NCI-H2029 treated with DMSO at 0.1 percent for 48 hours (cell line): ENCODE measurements around the gene FGFR2.

ENCODE experiments used
- DNase-seq: peaks from one replicate; lab custom pipeline; 2025; lab: John Stamatoyannopoulos, UW

The FGFR2 gene

GRCh38 chr10:121610798-121611323, 12.6 kb upstream of the FGFR2 start:
- DNase-seq = no peak

- DNase-seq = no peak
These were observed 11.5 kb upstream of the FGFR2 start for GRCh38 chr10:121609426-121610380.

DNA sequence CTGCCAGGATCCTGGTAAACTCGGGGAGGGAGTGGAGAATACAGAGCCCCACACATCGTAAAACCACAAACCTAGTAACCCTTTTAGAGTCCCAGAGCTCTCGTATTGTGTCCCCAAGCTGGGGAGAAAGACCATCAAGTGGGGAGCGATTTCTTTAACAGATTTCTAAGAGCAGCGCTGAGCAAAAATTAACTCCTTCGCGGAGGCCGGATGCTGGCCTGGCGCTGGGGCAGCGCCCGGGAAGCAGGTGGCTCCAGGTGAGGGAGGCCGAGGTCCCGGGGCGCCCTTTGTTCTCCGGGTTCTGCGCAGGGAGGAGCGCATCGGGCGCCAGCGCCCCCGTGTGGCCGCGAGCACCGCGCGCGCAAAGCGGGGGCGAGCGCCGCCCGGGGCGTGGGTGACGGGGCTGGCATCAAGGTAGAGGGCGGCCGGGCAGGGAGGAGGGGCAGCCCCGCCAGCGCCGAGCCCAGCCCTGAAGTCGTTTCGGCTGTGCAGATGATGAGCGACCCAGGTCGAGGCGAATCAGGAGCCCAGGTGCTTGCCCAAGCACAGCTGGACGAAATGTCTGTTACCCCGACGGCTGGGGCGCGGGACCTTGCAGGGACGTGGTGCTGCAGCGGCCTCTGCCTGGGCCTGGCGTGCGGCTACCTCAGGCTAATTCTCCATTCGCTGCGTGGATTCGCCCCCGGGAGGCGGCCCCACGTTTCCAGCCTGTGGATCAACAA, 10.4 kb upstream of the FGFR2 start:
- no peak for DNase-seq

DNA sequence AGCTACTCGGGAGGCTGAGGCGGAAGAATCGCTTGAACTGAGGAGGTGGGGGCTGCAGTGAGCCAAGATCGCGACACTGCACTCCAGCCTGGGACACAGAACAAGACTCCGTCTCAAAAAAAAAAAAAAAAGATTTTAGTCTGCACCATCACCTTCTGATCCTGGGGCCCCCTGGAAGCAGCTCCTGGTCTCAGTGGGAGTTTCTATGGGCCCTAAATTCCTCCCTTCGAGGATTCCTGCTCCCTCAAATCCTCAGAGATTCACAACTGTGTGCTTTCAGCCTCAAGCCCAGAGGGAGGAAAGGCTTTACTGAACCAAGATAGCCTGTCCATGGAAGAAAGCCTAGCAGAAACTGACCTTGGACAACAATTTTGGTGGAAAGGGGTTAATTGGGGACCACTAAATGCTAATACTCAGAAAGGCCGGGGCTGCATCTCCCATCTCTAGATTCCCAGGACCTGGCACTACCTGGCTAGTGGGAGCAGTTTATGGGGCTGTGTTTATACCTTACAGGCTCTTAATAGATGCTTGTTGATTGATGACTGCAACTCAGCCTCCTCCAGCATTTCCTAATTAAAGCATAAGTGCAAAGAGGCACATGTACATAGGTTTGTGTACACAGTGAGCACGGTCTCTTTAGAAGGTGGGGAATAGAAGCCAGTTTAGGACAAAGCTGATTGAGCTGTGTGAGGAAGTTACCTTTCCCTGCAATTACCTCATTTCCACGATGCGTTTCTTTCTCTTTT, 9.2 kb upstream of the FGFR2 start:
- no peak for DNase-seq

DNA sequence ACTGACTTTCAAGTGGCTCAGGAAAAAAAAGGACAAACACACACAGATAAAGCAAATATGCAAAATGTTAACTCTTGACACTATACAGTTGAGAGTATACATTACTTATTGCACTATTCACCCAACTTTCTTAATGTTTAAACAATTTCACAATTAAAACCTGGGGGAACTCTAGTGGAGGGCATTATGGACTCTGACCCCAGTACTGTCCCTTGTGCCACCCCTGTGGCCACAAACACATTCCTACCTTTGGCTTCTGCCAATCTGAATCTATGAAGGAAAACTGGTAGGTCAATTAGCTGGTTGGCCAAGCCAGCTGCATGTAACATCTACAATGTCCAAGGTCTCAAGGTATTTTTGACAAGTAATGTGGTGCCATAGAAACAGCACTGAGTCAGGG, 7.5 kb upstream of the FGFR2 start:
- no peak for DNase-seq

GRCh38 chr10:121601458-121601857, 3.2 kb upstream of the FGFR2 start:
- no peak for DNase-seq

DNA sequence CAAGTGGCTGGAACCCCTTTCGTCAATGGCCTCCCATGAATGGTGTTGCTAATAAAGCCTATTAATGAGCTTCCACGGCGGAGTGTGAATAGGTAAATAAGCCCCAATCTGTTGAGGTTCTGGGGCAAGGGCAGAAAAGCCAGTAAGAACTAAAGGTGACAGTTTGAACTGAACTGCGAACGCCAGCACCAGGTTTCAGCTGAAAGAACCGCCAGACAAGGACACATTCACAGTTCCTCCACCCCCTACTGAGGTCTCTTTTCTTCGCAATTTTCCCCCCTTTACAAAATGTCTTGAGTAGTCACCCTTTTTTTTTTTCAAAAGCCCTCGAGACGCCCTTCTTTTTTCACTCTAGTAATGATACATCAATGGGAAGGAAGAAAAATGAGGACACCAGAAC, 2.4 kb upstream of the FGFR2 start:
- no peak for DNase-seq

DNA sequence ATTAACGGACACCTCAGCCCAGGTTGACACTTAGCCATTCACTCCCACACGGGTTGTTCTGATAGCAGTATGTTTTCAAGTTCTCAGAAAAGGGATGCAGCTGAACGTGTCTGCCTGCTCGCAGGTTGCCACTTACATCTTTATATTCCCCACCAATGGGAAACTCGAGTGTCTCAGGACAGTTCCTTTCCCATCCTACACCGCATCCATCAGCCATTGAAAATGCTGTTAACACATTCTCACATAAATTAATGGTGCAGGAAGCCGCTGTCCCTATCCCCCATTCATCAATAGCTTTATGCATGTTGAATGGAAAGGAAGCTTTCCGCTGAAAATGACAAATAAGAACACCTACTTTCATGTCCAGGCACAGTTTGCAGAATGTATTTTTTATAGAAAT, 1.7 kb upstream of the FGFR2 start:
- no peak for DNase-seq

DNA sequence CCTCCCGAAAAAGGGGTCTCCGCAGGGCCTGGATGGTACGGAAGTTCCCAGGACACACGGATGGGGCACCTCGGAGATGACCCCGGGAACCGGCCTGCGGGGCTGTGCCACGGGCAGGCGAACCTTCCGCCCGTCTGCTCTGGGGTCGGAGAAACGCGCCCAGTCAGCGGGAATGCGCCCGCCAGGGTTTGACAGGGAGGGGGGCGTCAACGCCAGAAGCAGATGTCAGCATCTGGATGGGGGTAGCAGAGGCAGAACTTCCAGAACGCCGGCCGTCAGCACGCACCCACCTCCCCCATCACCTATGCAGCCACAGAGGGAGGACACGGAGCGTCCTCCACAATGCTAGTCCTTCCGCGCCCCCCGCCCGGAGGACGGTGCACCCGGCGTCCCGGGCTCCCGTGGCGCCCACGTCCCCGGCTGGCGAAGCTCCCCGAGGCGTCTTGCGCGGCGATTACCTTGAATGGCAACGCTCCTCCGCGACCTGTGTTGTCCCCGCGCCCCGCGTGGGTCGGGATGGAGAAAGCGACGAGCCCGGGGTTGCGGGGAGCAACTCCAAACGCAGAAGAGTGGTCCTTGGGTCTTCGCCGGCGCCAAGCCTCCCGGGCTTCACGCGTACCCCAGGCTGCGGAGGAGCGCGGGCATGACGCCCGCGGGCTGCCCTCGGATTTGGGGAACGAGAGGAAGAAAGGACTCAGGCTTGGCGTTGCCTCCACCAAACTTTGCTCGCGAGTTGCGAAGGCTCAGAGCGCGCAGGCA, 561 bp downstream of the FGFR2 start:
- no peak for DNase-seq

DNA sequence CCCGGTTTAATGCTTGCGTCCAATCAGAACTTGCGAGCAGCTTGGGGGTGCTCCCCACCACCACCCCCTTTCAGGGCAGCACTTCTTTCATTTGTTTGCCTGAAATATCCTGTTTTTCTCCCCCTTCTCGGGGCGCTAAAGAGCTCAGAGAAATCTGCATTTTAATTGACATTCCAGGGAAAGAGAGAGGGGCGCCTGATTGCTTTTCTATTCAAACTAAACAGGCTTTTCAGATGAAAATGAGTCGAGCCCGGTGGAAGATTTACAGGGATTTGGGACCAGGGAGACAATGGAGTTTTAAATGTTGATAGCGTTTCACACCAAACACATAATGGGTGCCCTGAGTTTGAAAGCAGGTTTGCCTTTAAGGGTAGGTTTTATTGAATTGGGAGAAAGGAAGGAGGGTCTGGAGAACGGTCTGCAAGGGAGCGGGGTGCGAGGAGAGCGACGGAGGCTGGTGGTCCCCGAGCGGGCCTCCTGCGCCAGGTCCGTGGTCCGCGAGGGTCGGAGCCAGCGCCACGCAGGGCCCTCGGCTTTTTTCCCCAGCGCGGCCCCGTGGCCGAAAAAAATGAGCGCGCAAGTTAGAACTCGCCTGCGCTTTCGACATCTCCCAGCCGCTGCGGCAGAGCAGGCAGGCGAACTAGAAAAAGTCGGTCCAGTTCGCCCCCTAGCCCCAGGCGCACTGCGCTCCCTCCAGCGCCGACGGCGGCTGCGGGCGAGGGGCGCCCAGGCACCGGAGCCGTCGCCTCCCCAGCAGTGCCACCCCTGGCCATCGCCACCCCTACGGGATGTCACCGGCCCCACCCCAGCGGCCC, 1.3 kb downstream of the FGFR2 start:
- DNase-seq = no peak

- DNase-seq = no peak
These were observed 2.2 kb downstream of the FGFR2 start for GRCh38 chr10:121595806-121596688.

DNA sequence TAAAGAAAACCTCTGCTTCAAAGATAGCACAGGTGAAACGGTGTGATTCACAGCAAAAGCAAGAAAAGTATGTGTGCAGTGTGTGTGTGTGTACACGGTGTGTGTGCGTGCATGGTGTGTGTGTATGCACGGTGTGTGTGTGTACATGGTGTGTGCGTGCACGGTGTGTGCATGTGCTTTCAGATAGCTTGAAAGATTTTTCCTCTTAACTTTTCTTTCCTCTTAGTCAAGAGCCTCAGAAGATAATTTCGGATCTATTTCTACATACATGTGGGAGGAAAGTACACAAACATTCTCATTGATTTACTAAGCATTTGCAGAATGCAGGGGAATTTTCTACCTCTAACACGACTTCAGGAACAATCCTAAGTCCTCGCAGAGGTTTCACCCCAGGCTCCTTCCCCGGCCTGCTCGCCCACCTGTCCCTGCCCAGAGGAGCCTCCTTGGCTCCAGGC, 2.9 kb downstream of the FGFR2 start:
- no peak for DNase-seq

GRCh38 chr10:121594623-121595350, 3.5 kb downstream of the FGFR2 start:
- no peak for DNase-seq

DNA sequence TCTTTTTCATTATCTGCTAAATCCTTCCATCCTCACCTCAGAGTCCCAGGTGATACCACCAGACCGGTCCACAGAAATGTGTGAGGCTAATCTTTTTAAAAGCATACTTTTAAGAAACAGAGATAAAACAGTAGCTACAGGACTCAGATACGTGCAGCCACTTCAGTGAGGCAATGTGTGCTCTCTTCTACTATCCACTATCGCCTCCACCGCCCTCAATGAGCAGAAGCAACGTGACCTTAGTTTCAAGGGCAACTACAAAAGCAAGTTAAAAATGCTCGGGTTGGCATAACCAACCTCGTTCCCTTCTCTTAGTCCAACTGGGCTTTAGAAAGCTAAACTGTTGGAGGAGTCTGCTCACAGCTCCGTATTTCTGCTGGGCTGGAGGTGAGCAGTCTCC, 4.2 kb downstream of the FGFR2 start:
- no peak for DNase-seq

- no peak for DNase-seq
These were observed 4.8 kb downstream of the FGFR2 start for GRCh38 chr10:121593281-121594075.

DNA sequence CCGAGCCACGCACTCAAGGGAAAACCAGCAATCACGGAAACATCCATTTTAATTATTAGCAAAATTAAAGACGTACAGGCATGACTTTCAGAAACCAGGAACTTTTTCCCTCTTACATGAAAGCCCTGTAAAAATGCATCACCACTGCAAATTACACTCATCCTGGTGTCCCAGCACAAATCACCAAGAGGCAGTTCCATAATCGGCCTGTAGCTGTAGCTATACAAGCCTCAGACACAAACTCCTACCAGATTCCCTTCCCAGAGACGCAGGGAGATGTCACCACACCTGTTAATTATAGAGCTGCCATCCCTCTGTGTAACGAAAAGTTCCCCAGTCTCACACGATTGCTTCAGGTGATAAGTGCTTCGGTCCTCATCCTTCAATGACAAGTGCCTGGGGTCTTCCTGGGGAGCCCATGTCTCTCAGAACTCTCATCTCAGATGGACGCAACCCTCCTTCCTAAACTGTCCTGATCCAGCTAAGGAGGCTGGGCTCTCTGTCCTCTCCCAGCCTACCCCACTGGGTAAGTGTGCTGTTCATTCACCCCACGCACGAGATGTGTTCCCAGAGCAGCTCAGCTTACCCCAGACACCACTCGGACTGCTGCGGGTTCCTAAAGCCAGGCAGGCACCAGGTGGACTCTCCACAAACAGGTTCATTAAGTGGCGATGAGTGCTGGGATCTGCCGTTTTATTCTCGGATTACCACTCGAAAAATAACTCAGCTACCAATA, 5.9 kb downstream of the FGFR2 start:
- DNase-seq = no peak

GRCh38 chr10:121591186-121591585, 7.1 kb downstream of the FGFR2 start:
- DNase-seq = no peak
